HFFc6 (cell line): Measurements from ENCODE around the gene SCN1B. TPM values are rescaled to one million over a fixed set of nuclear protein-coding genes. Genes with fewer than 3 reads are reported as not detected.

ENCODE experiments used
- DNase-seq: peaks from one replicate; pipeline ENCODE4 v3.0.0-alpha.2; 2018
- H3K27ac Mint-ChIP-seq: 2 replicates; pipeline ENCODE4 v1.8.0; 2020; ENCODE audit warnings: mild to moderate bottlenecking, mixed read lengths
- H3K27me3 Mint-ChIP-seq: 2 replicates; pipeline ENCODE4 v1.8.0; 2021; ENCODE audit warnings: mild to moderate bottlenecking, moderate library complexity, mixed read lengths; ENCODE audit not compliant: insufficient read depth
- H3K36me3 Mint-ChIP-seq: 2 replicates; pipeline ENCODE4 v1.8.0; 2021; ENCODE audit warnings: low read depth, mixed read lengths
- H3K4me1 Mint-ChIP-seq: 2 replicates; pipeline ENCODE4 v1.8.0; 2020; ENCODE audit warnings: low read depth, mixed read lengths
- H3K4me3 Mint-ChIP-seq: 2 replicates; pipeline ENCODE4 v1.8.0; 2020; ENCODE audit warnings: mild to moderate bottlenecking, moderate library complexity, mixed read lengths
- H3K9me3 Mint-ChIP-seq: 2 replicates; pipeline ENCODE4 v1.8.0; 2020; ENCODE audit warnings: mild to moderate bottlenecking, mixed read lengths
- total RNA-seq, 6 experiments: library from RNA; stranded (reverse); fragmentation: NEBNext Ultra II Directional; extraction: Animal tissue kit (Norgen Biotek cat#: 25700); gene quantifications; 2 replicates in 1 of 6; 3 replicates in 5 of 6; pipeline ENCODE4 v1.2.3, GENCODE V29; 2021
- TF ChIP-seq, protein P1 (sequence below): fragments of 200-600 bp; sonication (generic); IDR thresholded peaks from 2 replicates; pipeline ENCODE4 v1.5.0; 2021; ENCODE audit warnings: antibody characterized with exemption, mild to moderate bottlenecking

The SCN1B gene
- total RNA-seq, 6 experiments from 2014 or later, result 6.8 to 14.2 (median 12.6) TPM

DNA sequence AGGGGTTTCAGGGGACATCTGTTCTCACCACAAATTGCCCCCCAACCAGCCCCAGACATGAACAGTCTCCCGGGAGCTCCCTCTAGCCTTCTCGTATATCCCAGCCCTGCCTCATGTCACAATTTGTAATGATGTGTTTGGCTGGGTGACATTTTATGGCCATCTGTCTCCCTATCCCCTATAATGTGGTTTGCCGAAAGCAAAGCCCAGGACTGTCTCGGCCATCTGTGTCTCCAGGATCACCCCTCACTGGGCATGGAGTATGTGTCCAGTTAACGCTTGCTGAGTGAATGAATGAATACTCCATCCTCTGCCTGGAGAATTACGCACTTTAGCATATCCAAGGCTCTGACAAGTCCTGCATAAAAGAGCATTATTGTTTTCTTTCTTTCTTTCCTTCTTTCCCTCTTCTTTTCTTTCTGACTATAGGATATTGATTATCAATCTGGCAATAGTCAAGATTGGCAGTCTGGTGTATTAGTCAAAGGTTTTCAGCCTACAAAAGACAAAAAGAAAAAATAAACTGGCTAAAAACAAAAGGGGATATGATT, 26.3 kb downstream of the SCN1B start:
- H3K27ac Mint-ChIP-seq, result no peak overlapping the region
- H3K27me3 Mint-ChIP-seq, result peaks cover 31% of the 10 kb centered on the region
- TF ChIP-seq, protein P1, sequence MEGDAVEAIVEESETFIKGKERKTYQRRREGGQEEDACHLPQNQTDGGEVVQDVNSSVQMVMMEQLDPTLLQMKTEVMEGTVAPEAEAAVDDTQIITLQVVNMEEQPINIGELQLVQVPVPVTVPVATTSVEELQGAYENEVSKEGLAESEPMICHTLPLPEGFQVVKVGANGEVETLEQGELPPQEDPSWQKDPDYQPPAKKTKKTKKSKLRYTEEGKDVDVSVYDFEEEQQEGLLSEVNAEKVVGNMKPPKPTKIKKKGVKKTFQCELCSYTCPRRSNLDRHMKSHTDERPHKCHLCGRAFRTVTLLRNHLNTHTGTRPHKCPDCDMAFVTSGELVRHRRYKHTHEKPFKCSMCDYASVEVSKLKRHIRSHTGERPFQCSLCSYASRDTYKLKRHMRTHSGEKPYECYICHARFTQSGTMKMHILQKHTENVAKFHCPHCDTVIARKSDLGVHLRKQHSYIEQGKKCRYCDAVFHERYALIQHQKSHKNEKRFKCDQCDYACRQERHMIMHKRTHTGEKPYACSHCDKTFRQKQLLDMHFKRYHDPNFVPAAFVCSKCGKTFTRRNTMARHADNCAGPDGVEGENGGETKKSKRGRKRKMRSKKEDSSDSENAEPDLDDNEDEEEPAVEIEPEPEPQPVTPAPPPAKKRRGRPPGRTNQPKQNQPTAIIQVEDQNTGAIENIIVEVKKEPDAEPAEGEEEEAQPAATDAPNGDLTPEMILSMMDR, result no peak
- no peaks in the 10 kb centered on the region for H3K36me3 Mint-ChIP-seq
- DNase-seq, result no peak
- H3K4me3 Mint-ChIP-seq, result no peak overlapping the region
- peaks cover 2% of the 10 kb centered on the region; the same call in 1 of the 2 replicates for H3K4me1 Mint-ChIP-seq
- H3K9me3 Mint-ChIP-seq, result no peaks in the 10 kb centered on the region

DNA sequence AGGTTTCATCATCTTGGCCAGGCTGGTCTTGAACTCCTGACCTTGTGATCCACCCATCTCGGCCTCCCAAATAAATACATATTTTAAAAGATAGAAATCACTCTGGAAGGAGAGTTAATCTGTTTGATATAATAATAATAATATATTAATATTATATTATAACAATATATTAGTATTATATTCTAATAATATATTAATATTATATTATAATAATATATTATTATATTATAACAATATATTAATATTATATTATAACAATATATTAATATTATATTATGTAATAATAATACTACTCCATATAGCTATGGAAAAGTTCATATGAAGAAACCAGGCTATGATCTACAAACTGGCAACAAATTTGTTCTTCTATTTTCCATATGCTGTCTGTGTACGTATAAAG, 28.1 kb downstream of the SCN1B start:
- Mint-ChIP-seq H3K27me3 (peaks cover 25% of the 10 kb centered on the region), H3K9me3 (no peaks in the 10 kb centered on the region), H3K27ac (no peak overlapping the region), H3K4me3 (no peak overlapping the region), H3K4me1 (peaks cover 6% of the 10 kb centered on the region; the same call in 1 of the 2 replicates), H3K36me3 (no peaks in the 10 kb centered on the region)
- TF ChIP-seq, protein P1, result no peak
- no peak for DNase-seq

DNA sequence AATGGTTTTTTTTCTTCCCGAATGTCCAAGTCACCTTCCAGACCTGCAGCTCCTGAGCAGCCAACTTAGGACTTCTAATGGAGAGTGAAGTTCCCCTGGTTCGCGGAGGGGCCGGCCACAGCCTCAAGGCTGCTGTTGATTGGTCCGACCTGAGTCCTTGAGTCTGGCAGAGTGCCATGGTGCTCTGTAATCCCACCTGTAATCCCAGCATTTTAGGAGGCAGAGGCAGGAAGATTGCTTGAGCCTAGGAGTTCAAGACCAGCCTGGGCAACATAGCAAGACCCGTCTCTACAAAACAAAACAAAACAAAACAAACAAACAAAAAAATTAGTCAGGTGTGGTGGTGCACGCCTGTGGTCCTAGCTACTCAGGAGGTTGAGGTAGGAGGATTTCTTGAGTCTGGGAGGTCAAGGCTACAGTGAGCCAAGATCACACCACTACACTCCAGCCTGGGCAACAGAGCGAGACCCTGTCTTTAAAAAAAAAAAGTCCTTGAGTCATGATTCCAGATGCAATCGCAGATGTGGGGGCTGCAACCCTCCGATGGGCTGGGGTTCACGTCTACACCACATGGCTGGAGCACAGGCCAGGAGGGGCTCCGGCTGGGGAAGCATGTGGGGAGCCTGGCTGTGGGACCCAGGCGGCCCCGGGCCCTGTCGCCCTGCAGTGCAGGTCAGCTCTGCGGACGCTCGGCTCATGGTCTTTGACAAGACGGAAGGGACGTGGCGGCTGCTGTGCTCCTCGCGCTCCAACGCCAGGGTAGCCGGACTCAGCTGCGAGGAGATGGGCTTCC, 28.9 kb downstream of the SCN1B start:
- TF ChIP-seq, protein P1, result no peak
- H3K9me3 Mint-ChIP-seq, result no peaks in the 10 kb centered on the region

DNA sequence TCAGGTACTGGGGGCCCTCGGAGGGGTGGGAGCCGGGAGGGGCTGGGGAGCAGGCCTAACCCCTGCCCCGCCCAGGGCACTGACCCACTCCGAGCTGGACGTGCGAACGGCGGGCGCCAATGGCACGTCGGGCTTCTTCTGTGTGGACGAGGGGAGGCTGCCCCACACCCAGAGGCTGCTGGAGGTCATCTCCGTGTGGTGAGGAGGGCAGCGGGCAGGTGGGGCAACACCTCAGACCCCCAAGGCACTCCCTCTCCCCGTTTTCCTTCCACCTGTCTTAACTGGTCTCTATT, 29.5 kb downstream of the SCN1B start:
- H3K4me1 Mint-ChIP-seq, result peaks cover 16% of the 10 kb centered on the region
- no peak overlapping the region for H3K4me3 Mint-ChIP-seq
- H3K9me3 Mint-ChIP-seq, result no peaks in the 10 kb centered on the region
- peaks cover 21% of the 10 kb centered on the region for H3K27me3 Mint-ChIP-seq
- H3K27ac Mint-ChIP-seq, result no peak overlapping the region
- TF ChIP-seq, protein P1, result no peak
- H3K36me3 Mint-ChIP-seq, result no peaks in the 10 kb centered on the region
- DNase-seq, result no peak

More for the DNA sequence above, 28.9 kb downstream of the SCN1B start:
- Mint-ChIP-seq H3K4me1 (peaks cover 14% of the 10 kb centered on the region), H3K27ac (no peak overlapping the region), H3K27me3 (peaks cover 22% of the 10 kb centered on the region), H3K36me3 (no peaks in the 10 kb centered on the region), H3K4me3 (no peak overlapping the region)
- no peak for DNase-seq

DNA sequence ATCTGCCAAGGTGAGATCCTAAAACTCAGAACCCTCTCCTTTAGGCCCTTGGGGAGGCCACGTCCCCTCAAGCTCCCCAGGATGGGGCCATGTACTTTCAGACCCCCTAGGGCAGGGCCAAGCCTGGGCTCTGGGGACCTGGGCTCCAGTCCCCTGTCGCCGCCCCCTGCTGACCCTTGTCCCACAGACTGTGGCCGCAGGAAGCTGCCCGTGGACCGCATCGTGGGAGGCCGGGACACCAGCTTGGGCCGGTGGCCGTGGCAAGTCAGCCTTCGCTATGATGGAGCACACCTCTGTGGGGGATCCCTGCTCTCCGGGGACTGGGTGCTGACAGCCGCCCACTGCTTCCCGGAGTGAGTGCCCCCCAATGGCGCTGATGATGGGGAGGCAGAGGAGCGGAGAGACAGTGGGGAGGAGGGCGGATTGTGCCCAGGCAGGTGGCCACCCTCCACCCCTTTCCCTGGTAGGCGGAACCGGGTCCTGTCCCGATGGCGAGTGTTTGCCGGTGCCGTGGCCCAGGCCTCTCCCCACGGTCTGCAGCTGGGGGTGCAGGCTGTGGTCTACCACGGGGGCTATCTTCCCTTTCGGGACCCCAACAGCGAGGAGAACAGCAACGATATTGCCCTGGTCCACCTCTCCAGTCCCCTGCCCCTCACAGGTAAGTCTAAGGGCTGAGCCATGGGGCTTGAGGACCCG, 30.0 kb downstream of the SCN1B start:
- TF ChIP-seq, protein P1, result no peak
- peaks cover 17% of the 10 kb centered on the region for H3K27me3 Mint-ChIP-seq
- no peak for DNase-seq
- no peak overlapping the region for H3K4me3 Mint-ChIP-seq
- H3K36me3 Mint-ChIP-seq, result no peaks in the 10 kb centered on the region
- no peaks in the 10 kb centered on the region for H3K9me3 Mint-ChIP-seq
- no peak overlapping the region for H3K27ac Mint-ChIP-seq
- H3K4me1 Mint-ChIP-seq, result peaks cover 16% of the 10 kb centered on the region
